Esophagus muscularis mucosa (tissue), 4 donors: ENCODE measurements around the gene VPS13D. TPM values are rescaled to one million over a fixed set of nuclear protein-coding genes. Genes with fewer than 3 reads are reported as not detected.
A peak's percentile ranks its signal among the peaks of the same experiment; 100 is the strongest.

Experiments
- DNase-seq: peaks from one replicate; pipeline ENCODE4 v3.0.0-alpha.2; 2017; ENCODE audit errors: extremely low spot score
- H3K27ac ChIP-seq, 4 donors: fragments of 200-600 bp; sonication (generic); replicated peaks in 1 of 4; 1 replicate in 3 of 4; 2 replicates in 1 of 4; pipeline ENCODE4 v1.5.1; 2016 to 2019; ENCODE audit warnings: mild to moderate bottlenecking in 1 of 4
- H3K27me3 ChIP-seq, 4 donors: fragments of 200-600 bp; sonication (generic); one replicate each; pipeline versions ENCODE4 v1.5.1 to v1.6.0; 2016 to 2019
- H3K36me3 ChIP-seq, 4 donors: fragments of 200-600 bp; sonication (generic); one replicate each; pipeline ENCODE4 v1.5.1; 2016 to 2019
- H3K4me1 ChIP-seq, 4 donors: fragments of 200-600 bp; sonication (generic); one replicate each; pipeline ENCODE4 v1.5.1; 2016 to 2019
- H3K4me3 ChIP-seq, 4 donors: fragments of 200-600 bp; sonication (generic); 1 replicate in 2 of 4; 2 replicates in 2 of 4; pipeline ENCODE4 v1.5.1; 2016 to 2019; ENCODE audit warnings: mild to moderate bottlenecking in 4 of 4, moderate library complexity in 1 of 4
- H3K9me3 ChIP-seq, 4 donors: fragments of 200-600 bp; sonication (generic); 1 replicate in 3 of 4; 2 replicates in 1 of 4; pipeline ENCODE4 v1.5.1; 2016 to 2019
- CTCF ChIP-seq, 3 experiments: fragments of 200-600 bp in 2 of 3; fragments of 450-650 bp in 1 of 3; sonication (generic) in 2 of 3; IDR thresholded peaks; one replicate each; pipeline ENCODE4 v1.5.1; 2017 to 2019; ENCODE audit warnings: antibody characterized with exemption in 3 of 3, mild to moderate bottlenecking in 2 of 3, moderate library complexity in 1 of 3
- EP300 ChIP-seq: sonication (generic); formaldehyde crosslinking; IDR thresholded peaks from one replicate; pipeline ENCODE4 v1.6.1; 2017; ENCODE audit warnings: antibody characterized with exemption
- POLR2A ChIP-seq: fragments of 450-650 bp; IDR thresholded peaks from one replicate; pipeline ENCODE4 v1.6.1; 2017; ENCODE audit warnings: antibody characterized with exemption, moderate library complexity, mild to moderate bottlenecking, low read depth
- POLR2AphosphoS5 ChIP-seq, 2 donors: sonication (generic); formaldehyde crosslinking; IDR thresholded peaks; one replicate each; pipeline ENCODE4 v1.6.1; 2017; ENCODE audit warnings: antibody characterized with exemption in 2 of 2
- WGBS: methylation state at CpG from one replicate; pipeline ENCODE4 v1.1.5; 2018; 5-methylcytosine and 5-hydroxymethylcytosine counted together
- intact Hi-C: fragments of 100-400 bp; cut with DNase I; formaldehyde crosslinking; loops from one replicate; pipeline ENCODE4 v1.15.1; 2023
- total RNA-seq, 4 donors: library from RNA; depleted of rRNA; stranded (reverse); fragments of >200 nt; gene quantifications; one replicate each; pipeline versions ENCODE4 v1.1.0 to v1.2.1, GENCODE V29; 2016

The VPS13D gene
- total RNA-seq, 4 donors from 2014 or later = 67.8 to 93.3 (median 85.4) TPM

GRCh38 chr1:12548973-12549459 lies 319.2 kb downstream of the VPS13D start:
- TF ChIP-seq POLR2AphosphoS5 (IDR thresholded peaks at IDR 0.05) (peak in 1 of 2 donors; percentile 5), POLR2A (no peak), CTCF (IDR thresholded peaks at IDR 0.05) (no peak)
- peak overlapping the region in 1 of 4 donors; percentile 37 for H3K4me3 ChIP-seq
- peaks cover 54 to 72% (median 67%) of the 10 kb centered on the region in 4 donors for H3K4me1 ChIP-seq
- intact Hi-C loops = loop anchor here (5.0 kb wide), 1 partner anchor 92 kb away; no protein-coding TSS in a partner anchor
- WGBS = 41% methylated on average over 17 of the region's 27 CpGs
- H3K27me3 ChIP-seq = no peaks in the 10 kb centered on the region
- H3K27ac ChIP-seq = peak overlapping the region; percentile 86 to 94 (median 91)
- no peaks in the 10 kb centered on the region for H3K9me3 ChIP-seq
- no peak for DNase-seq
- no peaks in the 10 kb centered on the region for H3K36me3 ChIP-seq

- TF ChIP-seq POLR2AphosphoS5 (IDR thresholded peaks at IDR 0.05) (peak; percentile 73 to 76), EP300 (no peak), CTCF (IDR thresholded peaks at IDR 0.05) (no peak), POLR2A (no peak)
- intact Hi-C loops = loop anchor here (5.0 kb wide), 1 partner anchor 92 kb away; no protein-coding TSS in a partner anchor
- peaks cover 54 to 79% (median 74%) of the 10 kb centered on the region in 4 donors for H3K4me1 ChIP-seq
- no peaks in the 10 kb centered on the region for H3K9me3 ChIP-seq
- no peaks in the 10 kb centered on the region for H3K36me3 ChIP-seq
- H3K4me3 ChIP-seq = peak overlapping the region; percentile 4 to 37 (median 11)
- peak overlapping the region; percentile 86 to 94 (median 91) for H3K27ac ChIP-seq
- DNase-seq = peak; percentile 96
- 54% methylated on average over 29 of the region's 31 CpGs for WGBS
- no peaks in the 10 kb centered on the region for H3K27me3 ChIP-seq
Measured at GRCh38 chr1:12549460-12550349, 319.9 kb downstream of the VPS13D start.

DNA sequence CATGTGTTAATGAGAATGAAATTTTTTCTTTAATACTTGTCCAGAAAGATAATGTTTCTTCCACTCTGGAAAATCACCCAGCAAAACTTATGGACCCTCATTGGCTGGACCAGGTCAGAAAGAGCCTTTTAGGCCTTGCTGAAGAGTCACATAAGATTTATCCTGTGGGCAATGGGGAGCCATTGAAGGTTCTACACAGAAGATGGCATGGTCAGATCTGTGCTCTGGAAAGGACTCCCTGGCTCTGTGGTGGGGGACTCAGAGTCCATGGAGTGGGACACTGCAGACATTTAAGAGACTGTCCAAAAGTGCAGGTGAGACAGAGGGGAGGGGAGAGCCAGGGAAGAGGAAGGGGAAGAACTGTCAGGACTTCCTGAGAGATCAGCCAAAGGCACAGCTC lies 321.8 kb downstream of the VPS13D start:
- DNase-seq = no peak
- no peaks in the 10 kb centered on the region for H3K9me3 ChIP-seq
- H3K27me3 ChIP-seq = no peaks in the 10 kb centered on the region
- no peak overlapping the region for H3K4me3 ChIP-seq
- no peaks in the 10 kb centered on the region for H3K36me3 ChIP-seq
- H3K4me1 ChIP-seq = peaks cover 63 to 92% (median 91%) of the 10 kb centered on the region in 4 donors
- peak overlapping the region; percentile 93 to 96 (median 94) for H3K27ac ChIP-seq
- no peak for TF ChIP-seq EP300
- no peak for TF ChIP-seq POLR2A
- TF ChIP-seq CTCF (IDR thresholded peaks at IDR 0.05) = no peak
- no peak for TF ChIP-seq POLR2AphosphoS5 (IDR thresholded peaks at IDR 0.05)
- intact Hi-C loops = no loop called here

DNA sequence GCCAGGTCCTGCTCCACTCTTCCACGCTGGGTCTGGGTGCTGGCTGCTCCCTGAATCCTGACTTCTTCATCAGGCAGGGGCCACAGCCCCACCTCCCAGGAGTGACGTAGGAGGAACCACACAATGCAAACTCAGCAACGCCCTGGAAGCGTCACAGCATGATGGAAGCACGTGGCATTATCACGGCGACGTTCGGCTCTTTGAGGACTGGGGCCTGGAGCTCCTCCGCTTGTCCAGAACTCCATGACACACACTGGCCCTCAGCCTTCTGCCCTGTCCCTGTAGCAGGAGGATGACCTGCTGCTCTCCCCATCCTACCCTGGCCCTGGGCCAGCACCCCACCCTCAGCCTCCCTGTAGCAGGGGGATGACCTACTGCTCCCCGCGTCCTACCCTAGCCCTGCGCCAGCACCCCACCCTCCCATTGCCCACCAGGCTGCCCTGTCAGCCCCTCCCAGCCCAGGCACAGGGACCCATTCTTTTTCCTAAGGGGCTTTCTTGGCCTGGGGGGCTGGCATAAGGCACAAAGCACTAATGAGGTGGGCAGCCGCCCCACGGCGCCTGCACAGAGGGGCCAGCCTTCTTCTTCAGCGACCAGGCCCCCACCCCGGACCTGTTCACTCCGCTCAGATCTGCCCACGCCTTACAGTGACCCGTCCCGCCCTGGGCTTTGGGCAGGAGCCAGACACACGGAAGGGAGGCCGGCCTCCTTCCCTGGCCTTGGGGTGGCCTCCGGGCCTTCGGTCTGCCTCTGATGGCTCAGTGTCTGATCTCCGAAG lies 322.5 kb downstream of the VPS13D start:
- DNase-seq = no peak
- Histone ChIP-seq H3K9me3 (no peaks in the 10 kb centered on the region), H3K4me3 (no peak overlapping the region), H3K4me1 (peaks cover 65 to 92% (median 91%) of the 10 kb centered on the region in 4 donors), H3K27me3 (no peaks in the 10 kb centered on the region), H3K27ac (peak overlapping the region; percentile 93 to 96 (median 94)), H3K36me3 (no peaks in the 10 kb centered on the region)
- TF ChIP-seq EP300 = no peak
- no peak for TF ChIP-seq CTCF (IDR thresholded peaks at IDR 0.05)
- no peak for TF ChIP-seq POLR2A
- no peak for TF ChIP-seq POLR2AphosphoS5 (IDR thresholded peaks at IDR 0.05)
- intact Hi-C loops = no loop called here
- WGBS = 85% methylated on average over 4 of the region's 27 CpGs
